PC-3 (cell line): ENCODE data around the gene EARS2. TPM values are rescaled to one million over a fixed set of nuclear protein-coding genes. Genes with fewer than 3 reads are reported as not detected.

Experiments used
- ATAC-seq: fragments of 200-7000 bp; cut with Tn5 transposase; 2 replicates; pipeline ENCODE4 v1.9.1; 2020; ENCODE audit warnings: mild to moderate bottlenecking, moderate library complexity
- BruUV-seq: library from RNA; stranded (reverse); fragments of 400-500 nt; replicated peaks from 2 replicates; lab custom pipeline; 2021; lab: Mats Ljungman, UMichigan
- CTCF ChIA-PET: fragments of 300-600 bp; sonication (Branson Sonifier 250); formaldehyde crosslinking; loops from one replicate; lab custom pipeline; 2022; ENCODE audit warnings: antibody characterized with exemption; lab: Charles Lee
- POLR2A ChIA-PET: fragments of 300-600 bp; sonication (Branson Sonifier 250); formaldehyde crosslinking; loops from one replicate; lab custom pipeline; 2022; ENCODE audit warnings: antibody characterized with exemption; ENCODE audit not compliant: unreplicated experiment; lab: Charles Lee
- DNase-seq: peaks from one replicate; pipeline ENCODE4 v3.0.0-alpha.2; 2015
- H2AFZ ChIP-seq: fragments of 300-600 bp; sonication (generic); 2 replicates; pipeline ENCODE4 v1.6.0; 2016; ENCODE audit warnings: antibody characterized with exemption, low read length
- H3F3A ChIP-seq: fragments of 300-600 bp; sonication (generic); one replicate; pipeline ENCODE4 v1.6.0; 2017; ENCODE audit warnings: antibody characterized with exemption, low read length, control low read depth, mild to moderate bottlenecking; ENCODE audit not compliant: unreplicated experiment
- H3K27ac ChIP-seq: fragments of 300-600 bp; sonication (generic); 2 replicates; pipeline ENCODE4 v1.5.1; 2016; ENCODE audit warnings: mild to moderate bottlenecking, low read length
- H3K27me3 ChIP-seq: fragments of 300-600 bp; sonication (generic); 2 replicates; pipeline ENCODE4 v1.6.1; 2016; ENCODE audit warnings: low read length, mixed read lengths
- H3K36me3 ChIP-seq: fragments of 300-600 bp; sonication (generic); 2 replicates; pipeline ENCODE4 v1.6.1; 2016; ENCODE audit warnings: low read depth, mixed run types, low read length, mixed read lengths
- H3K4me1 ChIP-seq: fragments of 300-600 bp; sonication (generic); 2 replicates; pipeline ENCODE4 v1.5.1; 2016; ENCODE audit warnings: low read length; ENCODE audit not compliant: insufficient read depth
- H3K4me2 ChIP-seq: fragments of 300-600 bp; sonication (generic); 2 replicates; pipeline ENCODE4 v1.6.0; 2016; ENCODE audit warnings: low read length
- H3K4me3 ChIP-seq: fragments of 300-600 bp; sonication (generic); 2 replicates; pipeline ENCODE4 v1.5.1; 2016; ENCODE audit warnings: mild to moderate bottlenecking, low read length, mixed read lengths
- H3K79me2 ChIP-seq: fragments of 300-600 bp; sonication (generic); 2 replicates; pipeline ENCODE4 v1.6.1; 2017; ENCODE audit warnings: low read length, mixed read lengths
- H3K9ac ChIP-seq: fragments of 300-600 bp; sonication (generic); 2 replicates; pipeline ENCODE4 v1.6.0; 2016; ENCODE audit warnings: mild to moderate bottlenecking, low read length
- H3K9me2 ChIP-seq: fragments of 300-600 bp; sonication (generic); replicated peaks from 2 replicates; pipeline ENCODE4 v1.6.1; 2016; ENCODE audit warnings: mixed run types, low read length, mixed read lengths
- H3K9me3 ChIP-seq: fragments of 300-600 bp; sonication (generic); 2 replicates; pipeline ENCODE4 v1.6.1; 2016; ENCODE audit warnings: low read length, mixed read lengths
- H4K20me1 ChIP-seq: fragments of 300-600 bp; sonication (generic); 2 replicates; pipeline ENCODE4 v1.6.1; 2016; ENCODE audit warnings: low read length, mixed read lengths
- EZH2 ChIP-seq: fragments of 300-600 bp; sonication (generic); IDR thresholded peaks from one replicate; pipeline ENCODE4 v1.6.1; 2017; ENCODE audit warnings: antibody characterized with exemption, mild to moderate bottlenecking, low read length; ENCODE audit not compliant: unreplicated experiment
- EZH2phosphoT487 ChIP-seq: fragments of 300-600 bp; sonication (generic); IDR thresholded peaks from 2 replicates; pipeline ENCODE4 v1.6.1; 2018; ENCODE audit warnings: mild to moderate bottlenecking, antibody characterized with exemption, low read length, borderline replicate concordance
- intact Hi-C: fragments of 100-400 bp; cut with micrococcal nuclease; formaldehyde crosslinking; loops from 2 replicates; pipeline ENCODE4 v1.9.0; 2023
- total RNA-seq: library from RNA; depleted of rRNA; stranded (reverse); fragments of >200 nt; gene quantifications from 2 replicates; pipeline ENCODE4 v1.2.3, GENCODE V29; 2014
- TF ChIP-seq, protein P1 (sequence below): fragments of 300-600 bp; sonication (generic); conservative IDR thresholded peaks from 2 replicates; pipeline ENCODE4 v1.5.1; 2017; ENCODE audit warnings: antibody characterized with exemption, low read depth, mild to moderate bottlenecking, low read length

EARS2 gene
- total RNA-seq, 1 experiment from 2014 or later = 23.7 TPM

DNA sequence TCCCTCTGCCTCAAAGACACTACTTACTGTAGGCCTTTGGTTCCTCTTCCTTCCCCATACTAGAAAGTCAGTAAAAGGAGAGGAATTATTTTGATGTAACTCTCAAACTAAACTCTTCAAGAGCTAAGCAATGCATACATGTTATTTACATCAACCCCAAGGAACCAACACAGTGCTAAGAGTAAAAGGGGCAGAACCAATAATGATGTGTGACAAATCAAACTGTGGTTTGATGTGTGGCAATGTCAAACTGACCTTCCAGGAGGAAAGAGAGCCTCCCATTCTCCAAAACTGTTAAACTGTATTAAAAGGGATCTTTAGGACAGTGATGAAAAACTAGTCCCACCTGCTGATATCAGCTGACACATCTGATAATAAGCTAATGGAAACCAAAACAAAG, 23.2 kb upstream of the EARS2 start:
- no peaks in the 10 kb centered on the region for H3K9me3 ChIP-seq
- ChIA-PET POLR2A (no interaction called here), CTCF (no interaction called here)
- H3K9me2 ChIP-seq = no peaks in the 10 kb centered on the region
- H3K27me3 ChIP-seq = no peaks in the 10 kb centered on the region
- DNase-seq (no peak), ATAC-seq (no peak)
- no peaks in the 10 kb centered on the region for H3K79me2 ChIP-seq
- peaks cover 11% of the 10 kb centered on the region for H3K36me3 ChIP-seq
- TF ChIP-seq EZH2 (no peak), EZH2phosphoT487 (no peak)
- TF ChIP-seq, protein P1, sequence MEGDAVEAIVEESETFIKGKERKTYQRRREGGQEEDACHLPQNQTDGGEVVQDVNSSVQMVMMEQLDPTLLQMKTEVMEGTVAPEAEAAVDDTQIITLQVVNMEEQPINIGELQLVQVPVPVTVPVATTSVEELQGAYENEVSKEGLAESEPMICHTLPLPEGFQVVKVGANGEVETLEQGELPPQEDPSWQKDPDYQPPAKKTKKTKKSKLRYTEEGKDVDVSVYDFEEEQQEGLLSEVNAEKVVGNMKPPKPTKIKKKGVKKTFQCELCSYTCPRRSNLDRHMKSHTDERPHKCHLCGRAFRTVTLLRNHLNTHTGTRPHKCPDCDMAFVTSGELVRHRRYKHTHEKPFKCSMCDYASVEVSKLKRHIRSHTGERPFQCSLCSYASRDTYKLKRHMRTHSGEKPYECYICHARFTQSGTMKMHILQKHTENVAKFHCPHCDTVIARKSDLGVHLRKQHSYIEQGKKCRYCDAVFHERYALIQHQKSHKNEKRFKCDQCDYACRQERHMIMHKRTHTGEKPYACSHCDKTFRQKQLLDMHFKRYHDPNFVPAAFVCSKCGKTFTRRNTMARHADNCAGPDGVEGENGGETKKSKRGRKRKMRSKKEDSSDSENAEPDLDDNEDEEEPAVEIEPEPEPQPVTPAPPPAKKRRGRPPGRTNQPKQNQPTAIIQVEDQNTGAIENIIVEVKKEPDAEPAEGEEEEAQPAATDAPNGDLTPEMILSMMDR = no peak
- H3K4me1 ChIP-seq = no peaks in the 10 kb centered on the region
- no peak overlapping the region for H3K4me3 ChIP-seq
- intact Hi-C loops = no loop called here
- no peak overlapping the region for H3K27ac ChIP-seq
- no TSS peak for BruUV-seq
- H3K9ac ChIP-seq = no peak overlapping the region
- no peaks in the 10 kb centered on the region for H3F3A ChIP-seq
- H4K20me1 ChIP-seq = no peaks in the 10 kb centered on the region
- H3K4me2 ChIP-seq = no peak overlapping the region
- no peak overlapping the region for H2AFZ ChIP-seq

DNA sequence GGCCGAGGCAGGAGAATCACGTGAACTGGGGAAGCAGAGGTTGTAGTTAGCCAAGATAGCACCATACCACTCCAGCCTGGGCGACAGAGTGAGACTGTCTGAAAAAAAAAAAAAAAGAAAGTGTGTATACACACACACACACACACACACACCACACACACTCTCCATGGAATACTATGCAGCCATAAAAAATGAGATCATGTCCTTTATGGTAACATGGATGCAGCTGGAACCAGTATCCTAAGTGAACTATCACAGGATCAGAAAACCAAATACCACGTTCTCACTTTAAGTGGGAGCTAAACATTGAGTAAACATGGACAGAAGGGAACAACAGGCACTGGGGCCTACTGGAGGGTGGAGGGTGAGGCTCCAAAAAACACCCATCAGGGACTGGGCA, 22.2 kb upstream of the EARS2 start:
- no peaks in the 10 kb centered on the region for H3F3A ChIP-seq
- H3K9ac ChIP-seq = no peak overlapping the region
- no peaks in the 10 kb centered on the region for H3K9me2 ChIP-seq
- H3K4me1 ChIP-seq = no peaks in the 10 kb centered on the region
- ATAC-seq = no peak
- peaks cover 4% of the 10 kb centered on the region for H3K36me3 ChIP-seq
- H3K27me3 ChIP-seq = no peaks in the 10 kb centered on the region
- no peak for TF ChIP-seq EZH2phosphoT487
- TF ChIP-seq, protein P1 = no peak
- no peak for TF ChIP-seq EZH2
- H3K79me2 ChIP-seq = no peaks in the 10 kb centered on the region
- POLR2A ChIA-PET = no interaction called here
- no peaks in the 10 kb centered on the region for H4K20me1 ChIP-seq
- DNase-seq = no peak
- no peak overlapping the region for H3K27ac ChIP-seq
- no peak overlapping the region for H3K4me2 ChIP-seq
- H3K4me3 ChIP-seq = no peak overlapping the region
- BruUV-seq = no TSS peak
- CTCF ChIA-PET = no interaction called here
- H2AFZ ChIP-seq = no peak overlapping the region
- intact Hi-C loops = no loop called here
- H3K9me3 ChIP-seq = no peaks in the 10 kb centered on the region

DNA sequence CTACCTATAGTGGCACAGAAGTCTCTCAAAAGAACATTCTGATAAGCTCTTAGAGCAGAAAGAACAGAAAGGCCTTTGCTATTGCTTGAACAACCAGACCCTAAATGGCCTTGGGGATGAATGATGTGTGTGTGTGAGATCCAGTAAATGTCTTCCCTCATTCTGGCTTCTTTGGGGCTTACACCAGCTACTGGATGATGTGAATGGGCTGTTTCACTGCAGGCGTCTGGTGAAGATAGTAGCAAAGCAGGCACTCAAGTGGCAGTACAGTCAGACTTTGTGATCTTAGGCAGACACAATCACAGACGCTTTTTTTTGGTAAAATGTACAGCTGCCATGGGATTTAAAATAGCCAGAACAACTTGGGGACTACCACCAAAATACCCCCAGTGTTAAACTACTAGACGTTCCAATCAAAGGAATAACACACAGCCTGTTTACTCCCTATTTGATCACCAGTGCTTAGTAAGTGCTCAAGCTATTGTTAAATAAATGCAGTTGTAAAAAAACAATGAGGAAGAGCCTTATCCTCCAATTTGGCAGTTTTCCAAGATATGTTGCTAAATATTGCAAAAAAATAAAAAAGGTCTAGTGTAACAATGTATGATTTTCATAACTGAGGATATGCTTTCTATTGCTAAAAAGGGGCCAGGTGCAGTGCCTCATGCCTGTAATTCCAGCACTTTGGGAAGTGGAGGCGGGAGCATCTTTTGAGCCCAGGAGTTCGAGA, 21.1 kb upstream of the EARS2 start:
- Histone ChIP-seq H3K27ac (no peak overlapping the region), H3K4me3 (no peak overlapping the region), H3K9me3 (no peaks in the 10 kb centered on the region), H2AFZ (no peak overlapping the region), H3K9ac (no peak overlapping the region), H3F3A (no peaks in the 10 kb centered on the region), H3K4me1 (no peaks in the 10 kb centered on the region), H3K9me2 (no peaks in the 10 kb centered on the region), H3K79me2 (no peaks in the 10 kb centered on the region), H3K4me2 (no peak overlapping the region), H3K27me3 (no peaks in the 10 kb centered on the region), H3K36me3 (peaks cover 4% of the 10 kb centered on the region), H4K20me1 (no peaks in the 10 kb centered on the region)
- BruUV-seq = no TSS peak
- ChIA-PET POLR2A (no interaction called here), CTCF (no interaction called here)
- DNase-seq (no peak), ATAC-seq (no peak)
- intact Hi-C loops = no loop called here
- no peak for TF ChIP-seq EZH2phosphoT487
- TF ChIP-seq, protein P1 = no peak
- TF ChIP-seq EZH2 = no peak
